HG03108 (cell line): ENCODE results near the gene CXCL12.

Source experiments
- ATAC-seq: cut with Tn5 transposase; IDR thresholded peaks from one replicate; pipeline ENCODE4 v1.9.1; 2021; ENCODE audit warnings: moderate library complexity; ENCODE audit not compliant: unreplicated experiment

The CXCL12 gene

GRCh38 chr10:44335330-44336021 lies 49.4 kb downstream of the CXCL12 start:
- ATAC-seq = no peak

GRCh38 chr10:44334621-44335184 lies 50.2 kb downstream of the CXCL12 start:
- ATAC-seq = no peak

- ATAC-seq = no peak
Observed at GRCh38 chr10:44334091-44334490, 50.8 kb downstream of the CXCL12 start.

- ATAC-seq = no peak
Observed at GRCh38 chr10:44333511-44333910, 51.4 kb downstream of the CXCL12 start.

GRCh38 chr10:44332465-44332864 lies 52.4 kb downstream of the CXCL12 start:
- ATAC-seq = no peak

GRCh38 chr10:44330431-44330830 lies 54.5 kb downstream of the CXCL12 start:
- no peak for ATAC-seq

- ATAC-seq = no peak
Observed at GRCh38 chr10:44327461-44327860, 57.4 kb downstream of the CXCL12 start.
